GM19455 (cell line): ENCODE results near the gene AADAT.

ENCODE experiments used
- ATAC-seq: cut with Tn5 transposase; IDR thresholded peaks from one replicate; pipeline ENCODE4 v1.9.1; 2021; ENCODE audit not compliant: unreplicated experiment

AADAT gene

GRCh38 chr4:170035231-170035630, 54.5 kb downstream of the AADAT start:
- no peak for ATAC-seq

- no peak for ATAC-seq
Observed at GRCh38 chr4:170033999-170034398, 55.8 kb downstream of the AADAT start.

- no peak for ATAC-seq
Observed at GRCh38 chr4:170030121-170030520, 59.6 kb downstream of the AADAT start.

- ATAC-seq: peak; percentile 78
Observed at GRCh38 chr4:170027181-170027829, 62.5 kb downstream of the AADAT start.

GRCh38 chr4:170026253-170027021, 63.3 kb downstream of the AADAT start, which contains the start of gene MFAP3L:
Gene MFAP3L (minus strand): TSS chr4:170026395. CDS start chr4:170005877, 20,518 bp downstream.
- ATAC-seq: peak; percentile 78

GRCh38 chr4:170025523-170026252, 64.1 kb downstream of the AADAT start:
- no peak for ATAC-seq

DNA sequence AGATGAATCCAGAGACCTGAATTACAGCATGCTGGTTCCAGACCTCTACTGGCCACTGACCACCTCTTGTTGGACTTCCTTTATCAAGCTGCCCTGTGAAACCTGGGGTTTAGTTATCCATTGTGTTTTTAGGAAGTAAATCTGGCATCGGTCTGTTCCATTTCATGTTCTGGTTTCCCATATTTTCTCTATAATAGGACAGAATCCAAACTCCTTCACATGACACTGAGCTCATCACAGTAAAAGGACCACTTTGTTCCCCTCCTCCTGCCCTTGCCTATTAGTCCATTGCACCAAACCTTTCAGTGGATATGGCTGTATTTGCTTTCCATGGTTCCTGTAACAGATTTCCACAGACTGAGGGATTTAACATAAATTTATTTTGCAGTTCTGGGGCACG, 67.5 kb downstream of the AADAT start:
- ATAC-seq: no peak

GRCh38 chr4:170017252-170017651, 72.5 kb downstream of the AADAT start:
- no peak for ATAC-seq

DNA sequence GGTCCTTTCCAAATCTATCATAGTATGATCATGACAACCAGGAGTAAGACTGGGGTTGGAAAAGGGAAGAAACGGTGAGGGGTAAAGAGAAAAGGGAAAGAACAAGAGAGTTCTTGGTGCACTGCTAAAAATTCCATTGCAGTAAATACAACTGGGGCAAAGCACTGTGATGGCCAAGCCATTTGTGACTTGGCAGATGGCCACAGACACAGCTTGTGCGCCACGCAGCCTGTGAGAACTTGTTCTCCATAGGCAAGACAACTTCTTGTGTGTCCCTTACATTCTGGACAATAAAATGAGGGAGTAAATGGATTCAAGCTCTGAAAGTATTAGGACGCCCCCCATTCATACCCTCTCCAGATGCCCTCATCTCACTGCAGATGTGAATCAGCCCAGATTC, 74.5 kb downstream of the AADAT start:
- no peak for ATAC-seq

- ATAC-seq: no peak
Observed at GRCh38 chr4:170014359-170015011, 75.3 kb downstream of the AADAT start.

DNA sequence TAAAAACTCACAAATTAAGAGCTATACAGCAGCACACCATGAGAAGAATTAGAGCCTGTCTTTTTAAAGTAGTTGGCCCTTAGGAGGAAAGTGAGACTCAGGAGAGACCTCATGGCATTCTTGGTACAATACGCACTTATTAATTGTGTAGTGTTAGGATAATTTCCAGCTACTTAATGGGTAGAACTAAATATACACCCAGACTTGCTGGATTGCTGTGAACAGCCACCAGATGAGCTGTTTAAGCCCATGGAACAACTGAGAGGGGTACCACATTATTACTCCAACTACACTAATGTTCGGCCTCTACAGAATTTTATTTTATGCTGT, 77.2 kb downstream of the AADAT start:
- no peak for ATAC-seq

GRCh38 chr4:170011921-170012628, 77.7 kb downstream of the AADAT start:
- ATAC-seq: no peak
